Neural cell (in vitro differentiated cells): Measurements from ENCODE around the gene IL36B. TPM values are rescaled to one million over a fixed set of nuclear protein-coding genes. Genes with fewer than 3 reads are reported as not detected.

Experiments used
- H2AFZ ChIP-seq: fragments of 200-600, 300-800 bp; sonication (generic), shearing (Covaris generic); 2 replicates; pipeline ENCODE4 v1.6.0; 2014; ENCODE audit warnings: low read depth, mild to moderate bottlenecking, antibody characterized with exemption, low read length, moderate library complexity
- H3F3A ChIP-seq: fragments of 200-600 bp; shearing (Covaris generic); 2 replicates; pipeline ENCODE4 v1.6.1; 2016; ENCODE audit warnings: mild to moderate bottlenecking, moderate library complexity, mixed read lengths, antibody characterized with exemption, low read length; ENCODE audit not compliant: insufficient read depth, poor library complexity, severe bottlenecking
- H3K27ac ChIP-seq: fragments of 200-600, 300-800 bp; sonication (generic), shearing (Covaris generic); 2 replicates; pipeline ENCODE4 v1.5.1; 2014; ENCODE audit warnings: mild to moderate bottlenecking, low read length, moderate library complexity
- H3K27me3 ChIP-seq: fragments of 300-800, 200-600 bp; sonication (generic), shearing (Covaris generic); 2 replicates; pipeline ENCODE4 v1.6.0; 2014; ENCODE audit warnings: mild to moderate bottlenecking, low read depth, low read length, moderate library complexity; ENCODE audit not compliant: insufficient read depth
- H3K36me3 ChIP-seq: fragments of 300-800, 200-600 bp; sonication (generic), shearing (Covaris generic); 2 replicates; pipeline ENCODE4 v1.5.1; 2014; ENCODE audit warnings: mild to moderate bottlenecking, antibody characterized with exemption, low read length, moderate library complexity; ENCODE audit not compliant: insufficient read depth
- H3K4me2 ChIP-seq: fragments of 300-800, 200-600 bp; sonication (generic), shearing (Covaris generic); 2 replicates; pipeline ENCODE4 v1.6.0; 2014; ENCODE audit warnings: mild to moderate bottlenecking, low read length
- H3K4me3 ChIP-seq: fragments of 300-800, 200-600 bp; sonication (generic), shearing (Covaris generic); 2 replicates; pipeline ENCODE4 v1.5.1; 2014; ENCODE audit warnings: mild to moderate bottlenecking, low read length, moderate library complexity
- H3K79me2 ChIP-seq: fragments of 200-600 bp; shearing (Covaris generic); replicated peaks from 2 replicates; pipeline ENCODE4 v1.6.0; 2014; ENCODE audit warnings: mild to moderate bottlenecking, low read length, moderate library complexity; ENCODE audit not compliant: insufficient read depth
- H3K9ac ChIP-seq: fragments of 300-800, 200-600 bp; sonication (generic), shearing (Covaris generic); 2 replicates; pipeline ENCODE4 v1.6.1; 2016; ENCODE audit warnings: mild to moderate bottlenecking, low read length, mixed read lengths
- H3K9me2 ChIP-seq: fragments of 200-600 bp; shearing (Covaris generic); 2 replicates; pipeline ENCODE4 v1.6.1; 2016; ENCODE audit warnings: mild to moderate bottlenecking, low read length, mixed read lengths; ENCODE audit not compliant: insufficient read depth
- H3K9me3 ChIP-seq: fragments of 200-600, 300-800 bp; sonication (generic), shearing (Covaris generic); 2 replicates; pipeline ENCODE4 v1.6.1; 2016; ENCODE audit warnings: mild to moderate bottlenecking, mixed run types, low read length, moderate library complexity, mixed read lengths
- H4K20me1 ChIP-seq: fragments of 200-600 bp; shearing (Covaris generic); 2 replicates; pipeline ENCODE4 v1.6.1; 2016; ENCODE audit warnings: mild to moderate bottlenecking, mixed run types; ENCODE audit not compliant: insufficient read depth
- CTCF ChIP-seq: fragments of 450-650 bp; IDR thresholded peaks from 2 replicates; pipeline ENCODE4 v1.5.1; 2014; ENCODE audit warnings: antibody characterized with exemption, mild to moderate bottlenecking, moderate library complexity; ENCODE audit not compliant: poor library complexity, severe bottlenecking
- EP300 ChIP-seq: fragments of 450-650 bp; conservative IDR thresholded peaks from 2 replicates; pipeline ENCODE4 v1.6.1; 2014; ENCODE audit warnings: antibody characterized with exemption, mild to moderate bottlenecking, moderate library complexity; ENCODE audit not compliant: poor library complexity, severe bottlenecking
- EZH2 ChIP-seq: fragments of 200-600, 300-800 bp; shearing (Covaris generic), sonication (generic); IDR thresholded peaks from 2 replicates; pipeline ENCODE4 v1.6.1; 2014; ENCODE audit warnings: antibody characterized with exemption, low read length, borderline replicate concordance, mild to moderate bottlenecking; ENCODE audit not compliant: insufficient read depth, poor library complexity, severe bottlenecking
- MXI1 ChIP-seq: fragments of 450-650 bp; conservative IDR thresholded peaks from 2 replicates; pipeline ENCODE4 v1.6.1; 2014; ENCODE audit warnings: antibody characterized with exemption, mild to moderate bottlenecking; ENCODE audit not compliant: poor library complexity, severe bottlenecking
- POLR2AphosphoS5 ChIP-seq: IDR thresholded peaks from 2 replicates; pipeline ENCODE4 v1.6.1; 2012
- RAD21 ChIP-seq: fragments of 450-650 bp; conservative IDR thresholded peaks from 2 replicates; pipeline ENCODE4 v1.6.1; 2014; ENCODE audit warnings: antibody characterized with exemption, mild to moderate bottlenecking, moderate library complexity
- REST ChIP-seq: IDR thresholded peaks from 2 replicates; pipeline ENCODE4 v1.6.1; 2012; ENCODE audit warnings: borderline replicate concordance
- SMC3 ChIP-seq: fragments of 450-650 bp; conservative IDR thresholded peaks from 2 replicates; pipeline ENCODE4 v1.6.1; 2014; ENCODE audit warnings: antibody characterized with exemption, mild to moderate bottlenecking, moderate library complexity; ENCODE audit not compliant: poor library complexity
- TAF1 ChIP-seq: IDR thresholded peaks from 2 replicates; pipeline ENCODE4 v1.6.1; 2012; ENCODE audit warnings: low read depth
- polyA plus RNA-seq: library from polyadenylated mRNA; depleted of rRNA; stranded (reverse); fragments of >200 nt; gene quantifications from 2 replicates; pipeline ENCODE4 v1.2.3, GENCODE V29; 2014

The IL36B gene
- polyA plus RNA-seq, 1 donor from 2014 or later: not detected

- TF ChIP-seq REST (no peak), POLR2AphosphoS5 (no peak)
These were observed 25.7 kb upstream of the IL36B start (continued) for GRCh38 chr2:113078350-113078839.

- H3F3A ChIP-seq: no peaks in the 10 kb centered on the region
- no peaks in the 10 kb centered on the region for H3K9me2 ChIP-seq
- no peaks in the 10 kb centered on the region for H3K9me3 ChIP-seq
- no peak overlapping the region for H3K4me2 ChIP-seq
- H3K27me3 ChIP-seq: no peaks in the 10 kb centered on the region
- H3K36me3 ChIP-seq: no peaks in the 10 kb centered on the region
- H3K4me3 ChIP-seq: no peak overlapping the region
- H3K79me2 ChIP-seq: no peaks in the 10 kb centered on the region
- no peak overlapping the region for H2AFZ ChIP-seq
- TF ChIP-seq MXI1: no peak
- no peak for TF ChIP-seq TAF1
- no peak for TF ChIP-seq CTCF
- no peak for TF ChIP-seq EP300
- no peak for TF ChIP-seq RAD21
- no peak for TF ChIP-seq POLR2AphosphoS5
- no peak for TF ChIP-seq EZH2
- no peak for TF ChIP-seq SMC3
- TF ChIP-seq REST: no peak
- H4K20me1 ChIP-seq: no peaks in the 10 kb centered on the region
- no peak overlapping the region for H3K27ac ChIP-seq
- no peak overlapping the region for H3K9ac ChIP-seq
These were observed 25.3 kb upstream of the IL36B start for GRCh38 chr2:113077921-113078320.
